ENCODE measurements around the gene PTRH1. TPM values are rescaled to one million over a fixed set of nuclear protein-coding genes. Genes with fewer than 3 reads are reported as not detected.

PTRH1 gene
- total and polyA plus RNA-seq, 2 of the 4 experiments (the other 2 are of a cell fraction), result 5.4 to 14.8 TPM

GRCh38 chr9:127690735-127691134 lies 24.7 kb downstream of the PTRH1 start:
- POLR2A ChIA-PET (ENCODE audit: unreplicated experiment), result no interaction called here
- intact Hi-C loops (cut with micrococcal nuclease), result no loop called here
- Histone ChIP-seq H3K4ac (ENCODE audit: low read depth, low read length) (no peak overlapping the region), H4K20me1 (ENCODE audit: insufficient read depth, low read length) (no peaks in the 10 kb centered on the region), H3K56ac (ENCODE audit: extremely low read depth, insufficient read depth, low read length) (no peak overlapping the region), H3K18ac (ENCODE audit: low read depth, low read length) (no peak overlapping the region), H2AFZ (replicated peaks; ENCODE audit: low read length, poor library complexity) (no peak overlapping the region), H3K9me1 (ENCODE audit: insufficient read depth, low read length) (peaks cover 9% of the 10 kb centered on the region; the same call in 1 of the 2 replicates), H3K27ac (ENCODE audit: insufficient read depth, low read length) (no peak overlapping the region), H3K27me3 (ENCODE audit: control insufficient read depth, insufficient read depth, low read length) (no peaks in the 10 kb centered on the region), H3K4me1 (ENCODE audit: control insufficient read depth, insufficient read depth, low read length) (no peaks in the 10 kb centered on the region), H4K8ac (ENCODE audit: low read depth in 2 of 2, low read length in 2 of 2) (no peak overlapping the region), H3K9ac (ENCODE audit: low read depth, low read length) (no peak overlapping the region), H2BK5ac (ENCODE audit: low read depth, low read length, poor library complexity, severe bottlenecking) (no peak overlapping the region), H3K4me3 (ENCODE audit: insufficient read depth, low read depth, low read length) (no peak overlapping the region), H3K23ac (ENCODE audit: low read depth, low read length) (no peak overlapping the region), H2AK9ac (replicated peaks; ENCODE audit: low read depth, low read length, poor library complexity) (no peak overlapping the region), H3K36me3 (ENCODE audit: control insufficient read depth, insufficient read depth, low read length) (peaks cover 36% of the 10 kb centered on the region), H2BK120ac (ENCODE audit: low read depth, low read length) (no peak overlapping the region), H3K14ac (replicated peaks; ENCODE audit: low read depth, low read length) (no peak overlapping the region), H4K5ac (ENCODE audit: low read depth, low read length) (no peak overlapping the region), H3K4me2 (ENCODE audit: low read depth, low read length) (no peak overlapping the region), H4K91ac (ENCODE audit: insufficient read depth, low read depth, low read length) (no peak overlapping the region), H3K79me1 (ENCODE audit: low read depth in 1 of 2, low read length in 2 of 2) (no peaks in the 10 kb centered on the region), H3K9me3 (ENCODE audit: control insufficient read depth, insufficient read depth, low read length) (no peaks in the 10 kb centered on the region), H2AK5ac (ENCODE audit: low read depth, low read length) (no peak overlapping the region), H2BK15ac (ENCODE audit: low read depth, low read length) (no peak overlapping the region), H2BK20ac (ENCODE audit: low read depth, low read length) (no peak overlapping the region)
- TF ChIP-seq MAZ (IDR thresholded peaks at IDR 0.05; ENCODE audit: borderline replicate concordance, low read depth, low read length) (no peak), CTCF (conservative IDR thresholded peaks at IDR 0.05; ENCODE audit: low read depth, low read length) (no peak), RFX5 (IDR thresholded peaks at IDR 0.05; ENCODE audit: low read depth, low read length) (no peak), POLR2A (IDR thresholded peaks at IDR 0.05; ENCODE audit: low read depth, low read length) (no peak), RCOR1 (IDR thresholded peaks at IDR 0.05; ENCODE audit: insufficient replicate concordance, low read length) (no peak), FOS (IDR thresholded peaks at IDR 0.05; ENCODE audit: low read depth, low read length) (no peak)
- in situ Hi-C loops (cut with MboI; ENCODE audit: low sequenced_read_pairs), result no loop called here
- no TSS peak for BruUV-seq (replicated peaks)
- CTCF ChIA-PET, result no interaction called here
- dilution Hi-C loops (cut with HindIII; ENCODE audit: low sequenced_read_pairs, unreplicated experiment), result no loop called here
- ATAC-seq (ENCODE audit: low read depth), result no peak
- no peak for DNase-seq
- WGBS, 2 experiments (ENCODE audit: extremely low coverage in 2 of 2, insufficient read length in 1 of 2), result no CpG with 5 or more reads among the region's 10 CpGs

All from IMR-90 (cell line).